NCI-H2107 (cell line): ENCODE results near the gene TGFBR2.

Experiments used
- DNase-seq: peaks from one replicate; lab custom pipeline; 2025; lab: John Stamatoyannopoulos, UW

The TGFBR2 gene

DNA sequence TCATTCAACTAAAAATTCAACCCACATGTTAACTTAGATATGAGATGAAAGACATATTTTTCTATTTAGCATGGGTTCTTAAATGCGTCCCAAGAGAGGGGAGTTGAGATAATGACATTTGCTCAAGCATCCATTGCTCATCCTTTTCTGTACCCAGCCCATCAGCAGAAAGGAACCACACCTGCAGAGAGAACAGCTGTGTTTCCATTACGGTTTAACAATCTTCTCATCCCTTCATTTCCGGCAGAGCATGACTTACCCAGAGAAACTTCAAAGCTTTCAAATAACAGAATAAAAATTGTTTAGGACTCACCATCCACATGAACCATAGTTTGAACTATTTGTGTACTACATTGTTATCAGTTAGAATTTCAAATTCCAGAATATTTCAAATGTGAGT, 113.1 kb downstream of the TGFBR2 start:
- DNase-seq: no peak

DNA sequence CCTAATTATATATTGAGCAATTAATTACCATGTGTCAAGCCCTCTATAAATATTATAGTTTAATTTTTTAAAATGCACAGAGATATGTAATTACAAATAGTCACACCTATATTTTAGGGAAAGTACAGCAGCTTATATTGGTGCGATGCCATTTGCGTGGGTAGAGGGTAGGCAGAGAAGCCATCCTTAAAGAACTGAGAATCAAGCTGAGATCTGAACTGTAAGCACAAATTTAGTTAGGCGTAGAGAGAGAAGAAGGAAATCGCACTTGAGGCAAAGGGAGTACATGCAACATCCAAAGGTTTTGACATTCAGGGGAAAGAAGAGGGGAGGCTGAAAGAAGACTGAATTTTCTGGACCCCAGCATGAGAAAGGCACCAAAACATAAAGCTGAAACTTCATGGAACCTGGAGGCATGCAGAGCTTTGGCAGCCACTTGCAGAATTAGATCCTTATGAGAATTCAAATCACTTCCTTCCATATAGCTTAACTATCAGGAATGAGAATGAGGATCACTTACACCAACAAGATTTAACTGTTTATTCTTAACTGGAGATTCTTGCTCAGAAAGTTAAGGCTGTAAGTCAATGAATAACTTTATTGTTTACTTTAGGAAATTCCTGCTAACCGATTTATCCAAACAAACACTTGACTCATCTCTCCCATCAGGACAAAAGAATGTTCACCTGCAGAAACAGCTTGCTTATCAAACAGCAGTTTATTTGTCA, 114.3 kb downstream of the TGFBR2 start:
- DNase-seq: no peak

DNA sequence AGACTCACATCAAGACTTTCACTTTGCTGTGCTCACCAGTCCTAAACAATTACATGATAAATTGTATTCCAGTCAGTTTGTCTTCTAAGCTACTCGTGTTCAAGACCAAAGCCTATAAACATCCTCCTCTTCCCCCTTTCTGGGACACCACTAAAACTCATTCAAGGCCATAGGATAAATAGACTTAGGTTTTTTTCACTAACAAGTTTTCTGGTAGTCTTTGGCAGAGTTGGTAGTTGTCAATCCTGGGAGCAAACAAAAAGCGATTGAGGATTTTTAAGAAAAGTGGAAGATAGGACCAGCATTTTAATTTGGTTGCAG, 114.9 kb downstream of the TGFBR2 start:
- DNase-seq: no peak

DNA sequence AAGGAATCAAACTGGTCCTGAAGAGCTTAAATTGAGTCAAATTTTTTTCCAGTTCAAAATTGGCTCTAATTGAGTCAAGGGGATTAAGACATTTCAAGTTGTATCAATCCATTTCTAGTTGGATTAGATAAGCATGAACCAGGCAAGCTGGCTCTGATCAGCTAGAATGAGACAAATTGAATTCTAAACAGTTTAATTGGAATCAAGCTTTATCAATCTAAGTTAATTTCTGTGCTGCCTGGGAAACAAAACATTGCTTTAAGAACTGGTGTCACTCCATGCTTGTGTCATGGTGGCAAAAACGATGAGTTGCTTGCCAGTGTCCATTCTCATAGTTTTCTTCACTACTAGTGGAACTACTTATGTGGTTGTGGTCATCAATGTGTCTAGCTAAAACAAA, 116.8 kb downstream of the TGFBR2 start:
- DNase-seq: no peak

DNA sequence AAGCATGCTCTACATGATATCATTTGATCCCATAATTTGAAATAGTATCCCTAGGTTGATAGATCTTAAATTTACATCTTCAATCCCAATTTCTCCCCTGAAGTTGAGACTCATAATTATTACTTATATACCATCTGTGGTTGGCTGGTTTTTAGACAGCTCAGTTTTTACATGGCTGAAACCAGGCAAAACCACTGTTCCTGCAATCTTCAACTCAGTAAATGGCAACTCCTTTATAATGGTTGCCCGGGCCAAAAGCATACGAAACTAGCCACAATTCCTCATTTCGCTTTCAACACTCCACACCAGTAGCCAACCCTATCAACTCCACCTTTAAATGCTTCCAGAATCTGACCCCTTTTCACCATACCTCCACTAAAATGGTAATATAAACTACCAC, 118.5 kb downstream of the TGFBR2 start:
- no peak for DNase-seq

DNA sequence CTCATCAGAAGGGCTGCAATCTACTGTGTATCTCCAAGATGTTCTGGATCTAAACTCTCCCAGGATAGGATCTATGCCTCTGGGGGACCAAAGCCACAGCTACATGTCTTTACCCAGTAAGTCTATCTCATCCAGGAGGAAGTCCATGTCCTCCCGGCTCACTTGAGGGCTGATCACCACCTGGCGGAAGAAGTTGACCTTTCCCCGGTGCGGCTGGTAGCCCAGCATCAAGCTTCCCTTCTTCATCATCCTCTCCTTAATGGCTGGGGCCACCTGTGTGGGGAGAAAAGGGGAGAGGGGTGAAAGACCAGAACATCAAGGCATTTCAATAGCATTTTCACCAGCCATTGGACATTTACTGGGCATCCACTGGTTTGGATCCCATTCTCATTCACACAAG, 121.7 kb downstream of the TGFBR2 start:
- no peak for DNase-seq

DNA sequence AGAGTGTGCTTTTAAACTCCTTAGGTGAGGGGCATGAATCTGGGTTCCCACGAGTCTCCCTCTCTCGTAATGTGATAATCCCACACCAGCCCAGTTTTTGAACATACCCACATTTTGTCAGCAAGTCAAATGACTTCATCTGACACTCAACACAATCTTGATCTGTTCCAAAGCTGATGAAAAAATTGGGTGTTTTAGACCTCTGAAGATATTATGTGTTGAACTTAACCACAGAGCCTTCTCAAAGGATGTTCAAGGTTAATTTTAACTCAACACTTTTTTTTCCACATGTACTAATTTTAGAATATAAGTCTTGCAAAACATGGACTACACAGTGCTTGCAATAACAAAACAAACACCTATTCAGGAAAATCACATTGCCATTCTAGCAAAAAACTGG, 123.1 kb downstream of the TGFBR2 start:
- DNase-seq: no peak

DNA sequence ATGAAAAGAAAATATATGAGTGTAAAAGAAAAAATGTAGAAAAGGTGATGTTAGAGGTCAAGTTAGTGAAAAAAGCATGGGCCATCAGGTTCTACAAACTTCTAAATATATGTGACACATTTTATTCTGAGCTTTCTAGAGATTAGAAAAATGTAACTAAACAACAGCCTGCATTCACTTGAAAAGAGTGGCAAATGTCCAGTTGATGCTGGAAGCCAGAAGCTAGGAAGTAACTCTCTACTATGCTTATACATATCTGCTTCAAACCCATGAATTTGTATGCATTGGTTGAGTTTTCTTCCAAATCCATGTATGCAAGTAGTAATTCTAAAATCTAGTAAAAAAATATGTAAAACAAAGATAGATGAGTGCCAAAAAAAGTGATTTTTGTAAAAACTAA, 123.5 kb downstream of the TGFBR2 start:
- no peak for DNase-seq

DNA sequence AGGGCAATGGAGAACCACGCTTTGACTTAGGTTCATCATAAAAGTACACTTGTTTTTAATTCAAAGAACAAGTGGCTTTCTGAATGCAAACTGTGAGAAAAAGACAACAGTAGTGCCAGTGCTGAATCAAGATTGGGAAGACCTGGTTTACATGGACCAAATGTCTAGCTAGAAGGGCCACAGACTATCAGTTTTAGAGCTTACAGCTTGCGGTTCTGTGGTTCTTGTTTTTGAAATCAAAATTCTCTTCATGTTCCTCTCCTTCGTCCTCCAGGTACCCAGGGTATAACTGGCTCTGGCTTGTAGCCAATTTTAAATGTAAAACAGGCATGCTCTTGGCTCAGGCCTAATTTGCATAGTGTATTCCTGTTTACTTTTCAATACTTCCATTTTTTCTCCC, 124.6 kb downstream of the TGFBR2 start:
- DNase-seq: no peak

DNA sequence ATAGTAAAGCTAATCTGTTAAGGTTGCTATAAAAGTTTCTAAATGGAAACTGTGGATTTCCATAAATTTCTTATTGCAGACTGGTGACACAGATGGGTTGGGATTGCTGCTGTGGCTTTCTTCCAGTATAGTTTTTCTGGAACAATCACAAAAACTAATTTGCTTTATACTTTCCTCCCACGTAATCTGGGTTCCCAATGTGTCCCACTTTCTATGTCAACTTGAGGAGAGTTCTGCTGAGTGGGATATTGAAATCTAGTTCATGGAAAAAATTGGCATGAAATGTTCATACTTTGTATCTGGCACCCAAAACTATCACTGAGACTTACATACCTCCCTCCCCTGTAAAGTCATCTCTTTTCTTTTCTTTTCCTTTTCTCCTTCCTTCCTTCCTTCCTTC, 126.8 kb downstream of the TGFBR2 start:
- no peak for DNase-seq

DNA sequence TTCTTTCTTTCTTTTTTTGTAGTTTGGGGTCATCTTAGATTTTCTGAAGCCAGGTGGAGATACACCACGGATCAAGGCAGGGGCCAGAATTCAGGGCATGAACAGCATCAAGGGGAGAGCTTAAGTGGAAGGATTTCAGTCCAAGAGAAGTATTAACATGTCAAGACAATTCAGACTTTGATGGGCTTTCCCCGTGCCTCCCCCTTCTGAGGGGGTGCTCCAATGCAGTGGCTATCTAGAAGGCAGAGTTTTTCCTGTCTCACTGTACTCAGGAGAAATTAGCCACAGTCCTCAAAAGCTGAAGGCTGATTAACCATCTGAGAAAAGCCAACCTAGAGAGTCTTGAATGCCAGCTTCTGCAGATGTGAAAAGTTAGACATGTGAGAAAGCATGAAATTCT, 127.3 kb downstream of the TGFBR2 start:
- DNase-seq: no peak

DNA sequence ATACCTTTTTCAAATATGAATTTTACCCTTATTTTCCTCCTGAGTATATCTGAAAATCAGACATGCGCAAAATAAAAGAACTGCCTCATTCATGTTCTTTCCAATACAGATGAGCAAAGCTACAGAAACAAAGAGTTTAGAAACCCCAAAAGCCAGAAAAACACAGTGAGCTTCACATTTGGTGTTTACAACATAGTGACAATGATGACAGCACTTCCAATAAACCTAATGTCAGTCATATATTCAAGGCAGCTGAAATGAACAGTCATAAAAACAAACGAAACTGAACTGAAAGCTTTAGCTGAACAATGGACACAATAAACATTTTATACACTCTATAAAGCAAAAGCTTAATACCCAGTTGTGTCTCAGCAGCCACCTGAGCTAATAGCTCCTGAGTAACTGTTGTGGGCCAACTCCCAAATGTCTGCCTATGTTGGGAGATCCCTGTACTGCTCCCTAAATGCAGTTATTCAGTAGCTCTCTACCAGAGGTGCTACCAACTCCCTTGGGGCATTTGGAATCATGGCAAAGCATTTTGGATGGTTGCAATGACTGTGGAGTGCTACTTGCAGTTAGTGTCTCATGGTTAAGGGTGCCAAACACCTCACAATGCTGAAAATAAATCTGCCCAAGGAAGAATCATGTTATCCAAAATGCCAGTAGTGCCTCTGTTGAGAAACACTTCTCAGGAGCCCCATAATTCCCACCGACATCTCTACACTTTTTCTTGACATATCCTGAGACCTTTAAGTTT, 131.5 kb downstream of the TGFBR2 start:
- DNase-seq: no peak

DNA sequence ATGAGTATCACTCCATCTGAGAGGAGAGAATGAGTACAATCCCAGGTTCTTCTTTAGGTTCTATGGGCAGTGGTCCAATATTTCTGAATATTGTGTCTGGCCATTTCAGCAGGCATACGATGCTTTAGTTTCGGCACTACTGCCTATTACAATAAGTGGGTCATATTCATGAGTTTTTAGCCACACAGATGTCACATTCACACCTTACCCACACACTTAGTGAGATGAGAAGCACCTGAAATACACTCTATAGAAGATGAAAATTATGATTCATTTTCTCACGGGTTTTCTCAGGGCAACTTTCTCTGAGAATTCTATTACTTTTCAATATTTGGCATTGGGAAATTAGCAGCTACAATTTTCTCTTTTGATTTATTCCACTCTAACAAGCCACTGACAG, 132.2 kb downstream of the TGFBR2 start:
- DNase-seq: no peak

DNA sequence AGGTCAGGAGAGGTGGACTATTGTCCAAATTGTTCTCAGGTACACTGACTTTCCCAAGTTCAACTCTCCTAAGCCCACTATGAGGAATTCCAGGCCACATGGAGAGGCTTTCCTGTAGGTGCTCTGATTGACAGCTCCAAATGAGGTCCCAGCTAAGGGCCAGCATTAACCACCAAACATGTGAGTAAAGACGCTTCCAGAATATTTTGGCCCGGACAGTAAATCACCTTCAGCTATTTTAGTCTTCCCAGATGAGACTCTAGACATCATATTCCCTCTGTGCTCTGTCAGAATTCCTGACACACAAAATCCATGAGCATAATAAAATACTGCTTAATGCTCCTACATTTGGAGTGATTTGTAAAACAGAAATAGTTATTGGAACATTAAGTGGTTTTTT, 135.5 kb downstream of the TGFBR2 start:
- DNase-seq: no peak

DNA sequence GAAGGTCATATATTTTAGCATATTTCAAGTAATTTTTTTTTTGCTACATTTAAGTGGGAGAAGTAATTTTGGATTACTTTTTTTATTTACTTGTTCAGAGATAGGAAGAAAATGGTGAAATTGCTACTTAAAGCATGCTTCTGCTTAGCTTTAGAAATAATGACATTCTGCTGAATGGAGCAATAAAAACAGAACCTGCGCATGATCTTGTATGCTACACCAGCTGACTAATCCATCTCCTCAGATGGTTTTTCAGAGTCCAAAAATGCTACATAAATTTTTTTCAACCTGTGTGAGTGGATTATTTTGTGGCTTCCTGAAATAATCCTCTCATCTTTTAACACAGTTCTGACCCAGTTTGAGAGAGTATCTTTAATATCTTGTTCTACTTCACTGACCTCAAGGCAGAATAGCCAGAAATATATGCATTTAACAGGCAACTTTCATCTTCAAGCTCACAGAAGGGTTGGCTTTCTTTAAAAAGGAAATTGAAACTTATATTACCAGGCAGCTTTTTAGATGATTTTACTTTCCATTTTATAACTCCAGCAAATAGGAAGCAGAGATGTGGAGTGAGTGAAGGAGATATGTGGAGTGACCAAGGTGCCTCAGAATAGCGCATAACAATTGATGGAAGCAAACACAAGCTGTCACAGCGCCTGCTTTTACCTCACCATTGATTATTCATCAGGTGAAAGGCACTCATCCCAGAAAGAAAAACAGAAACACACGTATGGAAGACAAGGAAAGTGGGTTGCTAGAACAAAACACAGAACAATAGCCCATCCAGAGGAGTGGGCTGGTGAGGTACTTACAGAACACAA, 136.6 kb downstream of the TGFBR2 start:
- DNase-seq: no peak
